ENCODE results near the gene FAR2. TPM values are rescaled to one million over a fixed set of nuclear protein-coding genes. Genes with fewer than 3 reads are reported as not detected.

FAR2 gene
- total and polyA plus RNA-seq, 2 donors (not counting 1 experiment from before 2014, with no cell fraction given) = 9.2 to 10.2 TPM

- Histone ChIP-seq H3K27ac (ENCODE audit: insufficient read depth, low read length) (no peak overlapping the region), H3K4me3 (replicated peaks in 1 of 4; ENCODE audit: control extremely low read depth in 1 of 4, insufficient read depth in 1 of 4, low read depth in 3 of 4, low read length in 4 of 4) (no peak overlapping the region), H3K79me2 (ENCODE audit: control insufficient read depth, insufficient read depth, low read length) (no peaks in the 10 kb centered on the region), H3K27me3 (ENCODE audit: control insufficient read depth, insufficient read depth, low read length) (no peaks in the 10 kb centered on the region), H3K9ac (ENCODE audit: insufficient read depth, low read length) (no peak overlapping the region), H2AFZ (ENCODE audit: low read length) (no peak overlapping the region), H3K4me2 (ENCODE audit: extremely low read depth, insufficient read depth, low read length) (no peak overlapping the region), H4K20me1 (ENCODE audit: control insufficient read depth, extremely low read depth, insufficient read depth, low read length) (no peaks in the 10 kb centered on the region), H3K4me1 (ENCODE audit: control insufficient read depth, extremely low read depth, insufficient read depth, low read length) (no peaks in the 10 kb centered on the region), H3K9me3 (ENCODE audit: control insufficient read depth, insufficient read depth, low read depth, low read length) (no peaks in the 10 kb centered on the region), H3K36me3 (ENCODE audit: control insufficient read depth, insufficient read depth, low read length) (no peaks in the 10 kb centered on the region)
- DNase-seq (ENCODE audit: low read depth in 2 of 2) = peak; percentile 32 to 80
- TF ChIP-seq, protein P1, sequence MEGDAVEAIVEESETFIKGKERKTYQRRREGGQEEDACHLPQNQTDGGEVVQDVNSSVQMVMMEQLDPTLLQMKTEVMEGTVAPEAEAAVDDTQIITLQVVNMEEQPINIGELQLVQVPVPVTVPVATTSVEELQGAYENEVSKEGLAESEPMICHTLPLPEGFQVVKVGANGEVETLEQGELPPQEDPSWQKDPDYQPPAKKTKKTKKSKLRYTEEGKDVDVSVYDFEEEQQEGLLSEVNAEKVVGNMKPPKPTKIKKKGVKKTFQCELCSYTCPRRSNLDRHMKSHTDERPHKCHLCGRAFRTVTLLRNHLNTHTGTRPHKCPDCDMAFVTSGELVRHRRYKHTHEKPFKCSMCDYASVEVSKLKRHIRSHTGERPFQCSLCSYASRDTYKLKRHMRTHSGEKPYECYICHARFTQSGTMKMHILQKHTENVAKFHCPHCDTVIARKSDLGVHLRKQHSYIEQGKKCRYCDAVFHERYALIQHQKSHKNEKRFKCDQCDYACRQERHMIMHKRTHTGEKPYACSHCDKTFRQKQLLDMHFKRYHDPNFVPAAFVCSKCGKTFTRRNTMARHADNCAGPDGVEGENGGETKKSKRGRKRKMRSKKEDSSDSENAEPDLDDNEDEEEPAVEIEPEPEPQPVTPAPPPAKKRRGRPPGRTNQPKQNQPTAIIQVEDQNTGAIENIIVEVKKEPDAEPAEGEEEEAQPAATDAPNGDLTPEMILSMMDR (conservative IDR thresholded peaks at IDR 0.05 in 1 of 2, IDR thresholded peaks at IDR 0.05 in 1 of 2; ENCODE audit: low read depth in 1 of 2, low read length in 2 of 2) = no peak
- TF ChIP-seq EZH2 (IDR thresholded peaks at IDR 0.05; ENCODE audit: low read length, missing control alignments) = no peak
Measured at GRCh38 chr12:29234965-29235626, 86.0 kb downstream of the FAR2 start.

DNA sequence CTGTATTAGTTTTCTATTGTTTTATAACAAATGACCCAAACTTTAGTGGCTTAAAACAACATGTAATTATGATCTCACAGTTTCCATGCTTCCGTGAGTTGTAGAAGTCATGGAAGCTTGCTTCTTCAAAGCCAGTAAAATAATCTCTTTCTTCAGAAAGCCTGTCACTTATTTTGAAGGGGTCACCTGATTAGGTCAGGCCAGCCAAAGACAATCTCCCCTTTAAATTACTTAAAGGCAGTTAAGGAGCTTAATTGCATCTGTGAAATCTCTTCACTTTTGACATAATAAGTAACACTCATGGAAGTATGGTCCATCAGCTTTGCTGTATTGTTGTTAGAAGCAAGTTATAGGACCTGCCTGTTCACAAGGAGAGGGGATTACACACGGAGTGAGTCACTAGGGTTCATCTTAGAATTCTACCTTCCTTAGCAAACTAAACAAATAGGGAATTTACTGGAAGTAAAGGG lies 89.8 kb downstream of the FAR2 start:
- peak in 1 of 2 donors; percentile 60 for DNase-seq (ENCODE audit: low read depth in 2 of 2)
- Histone ChIP-seq H3K36me3 (ENCODE audit: control insufficient read depth, insufficient read depth, low read length) (no peaks in the 10 kb centered on the region), H3K9me3 (ENCODE audit: control insufficient read depth, insufficient read depth, low read depth, low read length) (no peaks in the 10 kb centered on the region), H3K4me2 (ENCODE audit: extremely low read depth, insufficient read depth, low read length) (no peak overlapping the region), H3K27ac (ENCODE audit: insufficient read depth, low read length) (no peak overlapping the region), H3K4me1 (ENCODE audit: control insufficient read depth, extremely low read depth, insufficient read depth, low read length) (peaks cover 6% of the 10 kb centered on the region), H3K9ac (ENCODE audit: insufficient read depth, low read length) (no peak overlapping the region), H2AFZ (ENCODE audit: low read length) (no peak overlapping the region), H3K79me2 (ENCODE audit: control insufficient read depth, insufficient read depth, low read length) (no peaks in the 10 kb centered on the region), H3K4me3 (replicated peaks in 1 of 4; ENCODE audit: control extremely low read depth in 1 of 4, insufficient read depth in 1 of 4, low read depth in 3 of 4, low read length in 4 of 4) (no peak overlapping the region), H4K20me1 (ENCODE audit: control insufficient read depth, extremely low read depth, insufficient read depth, low read length) (no peaks in the 10 kb centered on the region), H3K27me3 (ENCODE audit: control insufficient read depth, insufficient read depth, low read length) (no peaks in the 10 kb centered on the region)
- TF ChIP-seq, protein P1 (conservative IDR thresholded peaks at IDR 0.05 in 1 of 2, IDR thresholded peaks at IDR 0.05 in 1 of 2; ENCODE audit: low read depth in 1 of 2, low read length in 2 of 2) = no peak
- TF ChIP-seq EZH2 (IDR thresholded peaks at IDR 0.05; ENCODE audit: low read length, missing control alignments) = no peak

- no peak overlapping the region for H3K4me3 ChIP-seq (replicated peaks in 1 of 4; ENCODE audit: control extremely low read depth in 1 of 4, insufficient read depth in 1 of 4, low read depth in 3 of 4, low read length in 4 of 4)
- no peak for DNase-seq (ENCODE audit: low read depth in 2 of 2)
- no peak overlapping the region for H3K27ac ChIP-seq (ENCODE audit: insufficient read depth, low read length)
- no peak overlapping the region for H3K9ac ChIP-seq (ENCODE audit: insufficient read depth, low read length)
- H3K79me2 ChIP-seq (ENCODE audit: control insufficient read depth, insufficient read depth, low read length) = no peaks in the 10 kb centered on the region
- H3K4me2 ChIP-seq (ENCODE audit: extremely low read depth, insufficient read depth, low read length) = no peak overlapping the region
- H3K4me1 ChIP-seq (ENCODE audit: control insufficient read depth, extremely low read depth, insufficient read depth, low read length) = peaks cover 6% of the 10 kb centered on the region
- no peaks in the 10 kb centered on the region for H3K27me3 ChIP-seq (ENCODE audit: control insufficient read depth, insufficient read depth, low read length)
- no peaks in the 10 kb centered on the region for H3K9me3 ChIP-seq (ENCODE audit: control insufficient read depth, insufficient read depth, low read depth, low read length)
- no peak for TF ChIP-seq EZH2 (IDR thresholded peaks at IDR 0.05; ENCODE audit: low read length, missing control alignments)
- TF ChIP-seq, protein P1 (conservative IDR thresholded peaks at IDR 0.05 in 1 of 2, IDR thresholded peaks at IDR 0.05 in 1 of 2; ENCODE audit: low read depth in 1 of 2, low read length in 2 of 2) = no peak
- H2AFZ ChIP-seq (ENCODE audit: low read length) = no peak overlapping the region
- no peaks in the 10 kb centered on the region for H4K20me1 ChIP-seq (ENCODE audit: control insufficient read depth, extremely low read depth, insufficient read depth, low read length)
- no peaks in the 10 kb centered on the region for H3K36me3 ChIP-seq (ENCODE audit: control insufficient read depth, insufficient read depth, low read length)
Measured at GRCh38 chr12:29239336-29239735, 90.3 kb downstream of the FAR2 start.

Measured in fibroblast of lung (primary cell).